Lower lobe of right lung (tissue), 2 donors: ENCODE results near the gene GPC6. TPM values are rescaled to one million over a fixed set of nuclear protein-coding genes. Genes with fewer than 3 reads are reported as not detected.

Source experiments
- ATAC-seq, 2 donors: fragments of 200-7000 bp; cut with Tn5 transposase; one replicate each; pipeline ENCODE4 v1.9.1; 2020 to 2022; ENCODE audit warnings: mild to moderate bottlenecking in 2 of 2, moderate library complexity in 2 of 2
- DNase-seq: peaks from one replicate; pipeline ENCODE4 v3.0.0-alpha.2; 2020
- H3K27ac ChIP-seq: fragments of 200-600 bp; one replicate; pipeline ENCODE4 v1.8.0; 2022
- H3K27me3 ChIP-seq: fragments of 200-600 bp; one replicate; pipeline ENCODE4 v1.8.0; 2022; ENCODE audit warnings: low read depth
- H3K36me3 ChIP-seq: fragments of 200-600 bp; one replicate; pipeline ENCODE4 v1.8.0; 2022; ENCODE audit warnings: mild to moderate bottlenecking
- H3K4me1 ChIP-seq: fragments of 200-600 bp; one replicate; pipeline ENCODE4 v1.8.0; 2022
- H3K4me3 ChIP-seq: fragments of 200-600 bp; one replicate; pipeline ENCODE4 v1.8.0; 2022; ENCODE audit warnings: mild to moderate bottlenecking
- H3K9me3 ChIP-seq: fragments of 200-600 bp; one replicate; pipeline ENCODE4 v1.8.0; 2022
- CTCF ChIP-seq: fragments of 200-600 bp; IDR thresholded peaks from one replicate; pipeline ENCODE4 v1.8.0; 2022; ENCODE audit warnings: antibody characterized with exemption, mild to moderate bottlenecking
- intact Hi-C: fragments of 100-400 bp; cut with DNase I; formaldehyde crosslinking; loops from one replicate; pipeline ENCODE4 v1.11.0; 2022
- total RNA-seq: library from RNA; stranded (reverse); fragmentation: NEBNext Ultra II Directional; extraction: Animal tissue kit (Norgen Biotek cat#: 25700); gene quantifications from one replicate; pipeline ENCODE4 v1.2.1, GENCODE V29; 2021
- donor health status: DM: no; HTN: yes; CAD: no; lungs with severe emphysema.

Gene GPC6
- total RNA-seq, 1 donor from 2014 or later: 5.5 TPM

- Histone ChIP-seq H3K27me3 (no peaks in the 10 kb centered on the region), H3K9me3 (no peaks in the 10 kb centered on the region), H3K27ac (no peak overlapping the region), H3K4me1 (no peaks in the 10 kb centered on the region), H3K36me3 (no peaks in the 10 kb centered on the region), H3K4me3 (no peak overlapping the region)
- no peak for DNase-seq
- intact Hi-C loops: no loop called here
- no peak for ATAC-seq
- TF ChIP-seq CTCF: no peak
These were observed 729.3 kb downstream of the GPC6 start for GRCh38 chr13:93955904-93956303.

GRCh38 chr13:93956426-93956825, 729.8 kb downstream of the GPC6 start:
- Histone ChIP-seq H3K9me3 (no peaks in the 10 kb centered on the region), H3K4me1 (no peaks in the 10 kb centered on the region), H3K4me3 (no peak overlapping the region), H3K27me3 (no peaks in the 10 kb centered on the region), H3K36me3 (no peaks in the 10 kb centered on the region), H3K27ac (no peak overlapping the region)
- intact Hi-C loops: no loop called here
- ATAC-seq (no peak), DNase-seq (no peak)
- no peak for TF ChIP-seq CTCF

GRCh38 chr13:93957371-93957770, 730.8 kb downstream of the GPC6 start:
- intact Hi-C loops: no loop called here
- no peak for TF ChIP-seq CTCF
- Histone ChIP-seq H3K4me1 (no peaks in the 10 kb centered on the region), H3K27me3 (no peaks in the 10 kb centered on the region), H3K9me3 (no peaks in the 10 kb centered on the region), H3K27ac (no peak overlapping the region), H3K4me3 (no peak overlapping the region), H3K36me3 (no peaks in the 10 kb centered on the region)
- no peak for DNase-seq
- ATAC-seq: no peak

- no peaks in the 10 kb centered on the region for H3K36me3 ChIP-seq
- TF ChIP-seq CTCF: no peak
- no peaks in the 10 kb centered on the region for H3K4me1 ChIP-seq
- intact Hi-C loops: no loop called here
- DNase-seq (no peak), ATAC-seq (no peak)
- no peak overlapping the region for H3K4me3 ChIP-seq
- no peaks in the 10 kb centered on the region for H3K27me3 ChIP-seq
- no peak overlapping the region for H3K27ac ChIP-seq
- no peaks in the 10 kb centered on the region for H3K9me3 ChIP-seq
These were observed 733.4 kb downstream of the GPC6 start for GRCh38 chr13:93959796-93960533.

- H3K9me3 ChIP-seq: no peaks in the 10 kb centered on the region
- H3K4me1 ChIP-seq: no peaks in the 10 kb centered on the region
- no peak for TF ChIP-seq CTCF
- DNase-seq: no peak
- no peak overlapping the region for H3K4me3 ChIP-seq
- no peaks in the 10 kb centered on the region for H3K27me3 ChIP-seq
- no peaks in the 10 kb centered on the region for H3K36me3 ChIP-seq
- intact Hi-C loops: no loop called here
- no peak overlapping the region for H3K27ac ChIP-seq
- no peak for ATAC-seq
These were observed 736.9 kb downstream of the GPC6 start for GRCh38 chr13:93963266-93964145.
